HCT116 (cell line): ENCODE results near the gene HIVEP3. TPM values are rescaled to one million over a fixed set of nuclear protein-coding genes. Genes with fewer than 3 reads are reported as not detected.
A peak's percentile ranks its signal among the peaks of the same experiment; 100 is the strongest.

Experiments used
- ATAC-seq: fragments of 200-7000 bp; cut with Tn5 transposase; 2 replicates; pipeline ENCODE4 v1.9.1; 2020; ENCODE audit warnings: mild to moderate bottlenecking, moderate library complexity
- BruUV-seq: library from RNA; stranded (reverse); fragments of 400-500 nt; replicated peaks from 2 replicates; lab custom pipeline; 2021; lab: Mats Ljungman, UMichigan
- CTCF ChIA-PET: fragments of 300-600 bp; sonication (Branson Sonifier 250); formaldehyde crosslinking; loops from one replicate; lab custom pipeline; 2021; ENCODE audit warnings: antibody characterized with exemption; lab: Charles Lee
- POLR2A ChIA-PET: fragments of 300-600, 350-600 bp; sonication (Branson Sonifier 250); formaldehyde crosslinking; loops from one replicate; lab custom pipeline; 2021; ENCODE audit warnings: antibody characterized with exemption; lab: Charles Lee
- RAD21 ChIA-PET, 2 experiments: fragments of 300-600 bp; sonication (Branson Sonifier 250); formaldehyde crosslinking; loops; one replicate each; lab custom pipeline; 2023; ENCODE audit warnings: low total read pairs in 2 of 2; ENCODE audit not compliant: uncharacterized antibody in 2 of 2, unreplicated experiment in 2 of 2, low non-redundant PET in 1 of 2; lab: Charles Lee
- DNase-seq: peaks from one replicate; pipeline ENCODE4 v3.0.0-alpha.2; 2010; ENCODE audit warnings: low read depth, low spot score
- H2AFZ ChIP-seq: fragments of 200-600 bp; shearing (Covaris generic), sonication (generic); 2 replicates; pipeline ENCODE4 v1.6.1; 2017; ENCODE audit warnings: low read depth, mixed run types, mixed read lengths, antibody characterized with exemption, low read length; ENCODE audit not compliant: poor library complexity, severe bottlenecking
- H3K27ac ChIP-seq: 2 replicates; pipeline ENCODE4 v1.5.1; 2012; ENCODE audit warnings: low read depth, low read length
- H3K27me3 ChIP-seq: fragments of 200-600 bp; sonication (generic); 2 replicates; pipeline ENCODE4 v1.6.1; 2016; ENCODE audit warnings: mixed run types, low read length, mixed read lengths; ENCODE audit not compliant: insufficient read depth
- H3K36me3 ChIP-seq, 2 experiments: fragments of 200-500 bp in 1 of 2; fragments of 200-600 bp in 1 of 2; sonication (Bioruptor generic) in 1 of 2; sonication (generic) in 1 of 2; 2 replicates each; pipeline versions ENCODE4 v1.5.1 to v1.6.1; 2014 to 2016; ENCODE audit warnings: low read length in 2 of 2, inconsistent platforms in 1 of 2, mixed read lengths in 1 of 2, mixed run types in 1 of 2; ENCODE audit not compliant: insufficient read depth in 2 of 2, control insufficient read depth in 1 of 2
- H3K4me1 ChIP-seq, 2 experiments: fragments of 200-600 bp in 1 of 2; sonication (generic) in 1 of 2; 2 replicates each; pipeline versions ENCODE4 v1.5.1 to v1.6.1; 2012 to 2017; ENCODE audit warnings: low read length in 2 of 2, inconsistent platforms in 1 of 2, mild to moderate bottlenecking in 1 of 2, mixed read lengths in 1 of 2, mixed run types in 1 of 2, moderate library complexity in 1 of 2; ENCODE audit not compliant: insufficient read depth in 2 of 2, control insufficient read depth in 1 of 2
- H3K4me2 ChIP-seq: fragments of 200-600 bp; sonication (generic); 2 replicates; pipeline ENCODE4 v1.6.1; 2017; ENCODE audit warnings: mixed run types, low read length, mixed read lengths
- H3K4me3 ChIP-seq, 2 experiments: fragments of 200-600 bp in 1 of 2; sonication (generic) in 1 of 2; replicated peaks in 1 of 2; 2 replicates each; pipeline ENCODE4 v1.5.1; 2011 to 2016; ENCODE audit warnings: low read length in 2 of 2, control low read depth in 1 of 2, low read depth in 1 of 2, mild to moderate bottlenecking in 1 of 2, mixed read lengths in 1 of 2, mixed run types in 1 of 2
- H3K79me2 ChIP-seq: fragments of 200-600 bp; sonication (generic); 2 replicates; pipeline ENCODE4 v1.6.1; 2017; ENCODE audit warnings: mild to moderate bottlenecking, mixed run types, low read length, moderate library complexity, mixed read lengths; ENCODE audit not compliant: insufficient read depth
- H3K9ac ChIP-seq: fragments of 200-600 bp; sonication (generic); 2 replicates; pipeline ENCODE4 v1.6.1; 2016; ENCODE audit warnings: low read length, mixed read lengths
- H3K9me2 ChIP-seq: fragments of 200-600 bp; sonication (generic), shearing (Covaris generic); 2 replicates; pipeline ENCODE4 v1.6.1; 2017; ENCODE audit warnings: mixed run types, mild to moderate bottlenecking, moderate library complexity; ENCODE audit not compliant: insufficient read depth
- H3K9me3 ChIP-seq, 2 experiments: fragments of 200-500 bp in 1 of 2; fragments of 200-600 bp in 1 of 2; sonication (Bioruptor generic) in 1 of 2; sonication (generic) in 1 of 2; 2 replicates each; pipeline ENCODE4 v1.6.1; 2014 to 2017; ENCODE audit warnings: low read length in 2 of 2, mixed read lengths in 2 of 2, inconsistent platforms in 1 of 2, low read depth in 1 of 2, mild to moderate bottlenecking in 1 of 2, mixed run types in 1 of 2, moderate library complexity in 1 of 2; ENCODE audit not compliant: control insufficient read depth in 1 of 2, insufficient read depth in 1 of 2
- H4K20me1 ChIP-seq: fragments of 200-600 bp; sonication (generic), shearing (Covaris generic); 2 replicates; pipeline ENCODE4 v1.6.1; 2017; ENCODE audit warnings: mixed run types, mild to moderate bottlenecking, moderate library complexity; ENCODE audit not compliant: insufficient read depth
- CTCF ChIP-seq, 3 experiments: fragments of 200-600 bp in 1 of 3; sonication (generic) in 1 of 3; IDR thresholded peaks in 2 of 3; conservative IDR thresholded peaks in 1 of 3; 2 replicates each; pipeline ENCODE4 v1.5.1; 2012 to 2017; ENCODE audit warnings: low read depth in 2 of 3, low read length in 2 of 3, antibody characterized with exemption in 1 of 3, borderline replicate concordance in 1 of 3, control low read depth in 1 of 3, mild to moderate bottlenecking in 1 of 3, mixed read lengths in 1 of 3, mixed run types in 1 of 3, moderate library complexity in 1 of 3; ENCODE audit not compliant: insufficient read depth in 1 of 3
- ZBTB33 ChIP-seq: IDR thresholded peaks from 2 replicates; pipeline ENCODE4 v1.6.1; 2011; ENCODE audit warnings: mild to moderate bottlenecking, low read length, moderate library complexity; ENCODE audit not compliant: insufficient replicate concordance; ENCODE audit errors: extremely low read depth
- intact Hi-C: fragments of 100-400 bp; cut with micrococcal nuclease; formaldehyde crosslinking; loops from 2 replicates; pipeline ENCODE4 v1.10.0; 2022
- total RNA-seq: library from RNA; stranded (reverse); gene quantifications from one replicate; pipeline ENCODE4 v1.2.1, GENCODE V29; 2021; ENCODE audit not compliant: unreplicated experiment

Gene HIVEP3
- total RNA-seq, 1 experiment from 2014 or later, result 7.1 TPM

GRCh38 chr1:41475859-41476567 is 442.7 kb downstream of the HIVEP3 start:
- no peaks in the 10 kb centered on the region for H3K9me3 ChIP-seq
- H3K9ac ChIP-seq, result no peak overlapping the region
- H3K27ac ChIP-seq, result no peak overlapping the region
- H3K4me3 ChIP-seq, result no peak overlapping the region
- no peak for DNase-seq
- ChIA-PET RAD21 (no interaction called here), CTCF (interaction anchor here (1.2 kb wide), 1 partner anchor 193 kb away, joined by 4 read pairs; no protein-coding TSS in a partner anchor), POLR2A (no interaction called here)
- no peaks in the 10 kb centered on the region for H3K79me2 ChIP-seq
- BruUV-seq, result no TSS peak
- H3K4me2 ChIP-seq, result no peak overlapping the region
- no peaks in the 10 kb centered on the region; a peak in 1 of 4 replicates for H3K4me1 ChIP-seq
- H2AFZ ChIP-seq, result no peak overlapping the region
- intact Hi-C loops, result no loop called here
- ATAC-seq, result peak; percentile 48; the same call in 1 of the 2 replicates
- H3K27me3 ChIP-seq, result no peaks in the 10 kb centered on the region
- peak in 1 of 3 experiments; percentile 11; a peak in 1 of 6 replicates for TF ChIP-seq CTCF (IDR thresholded peaks at IDR 0.05 in 2 of 3, conservative IDR thresholded peaks at IDR 0.05 in 1 of 3; ENCODE audit: borderline replicate concordance in 1 of 3, insufficient read depth in 1 of 3, low read depth in 2 of 3, low read length in 2 of 3)
- no peak for TF ChIP-seq ZBTB33
- no peaks in the 10 kb centered on the region for H3K9me2 ChIP-seq
- no peaks in the 10 kb centered on the region for H4K20me1 ChIP-seq
- H3K36me3 ChIP-seq, result no peaks in the 10 kb centered on the region
